A673 (cell line): ENCODE data around the gene FRMD4B. TPM values are rescaled to one million over a fixed set of nuclear protein-coding genes. Genes with fewer than 3 reads are reported as not detected.
A peak's percentile ranks its signal among the peaks of the same experiment; 100 is the strongest.

Experiments used
- BruUV-seq: library from RNA; stranded (reverse); fragments of 400-500 nt; replicated peaks from 2 replicates; lab custom pipeline; 2021; lab: Mats Ljungman, UMichigan
- CTCF ChIA-PET: fragments of 300-600 bp; sonication (Branson Sonifier 250); formaldehyde crosslinking; loops from one replicate; lab custom pipeline; 2022; ENCODE audit warnings: antibody characterized with exemption; lab: Charles Lee
- POLR2A ChIA-PET: fragments of 300-600 bp; sonication (Branson Sonifier 250); formaldehyde crosslinking; loops from one replicate; lab custom pipeline; 2022; ENCODE audit warnings: antibody characterized with exemption; ENCODE audit not compliant: low non-redundant PET; lab: Charles Lee
- DNase-seq: peaks from one replicate; pipeline ENCODE4 v3.0.0-alpha.2; 2015; ENCODE audit warnings: low spot score
- H3K27ac ChIP-seq: fragments of 200-600 bp; sonication (generic); 2 replicates; pipeline ENCODE4 v1.5.1; 2016; ENCODE audit warnings: mixed run types, low read depth, mild to moderate bottlenecking, mixed read lengths, antibody characterized with exemption, low read length; ENCODE audit not compliant: poor library complexity, severe bottlenecking
- H3K27me3 ChIP-seq: fragments of 200-600 bp; sonication (generic); replicated peaks from 2 replicates; pipeline ENCODE4 v1.6.1; 2017; ENCODE audit warnings: mixed run types, low read depth, mild to moderate bottlenecking, mixed read lengths, antibody characterized with exemption, low read length; ENCODE audit not compliant: insufficient read depth, poor library complexity
- H3K36me3 ChIP-seq: fragments of 200-600 bp; sonication (generic); 2 replicates; pipeline ENCODE4 v1.6.1; 2016; ENCODE audit warnings: mixed run types, mild to moderate bottlenecking, mixed read lengths, antibody characterized with exemption, low read length; ENCODE audit not compliant: insufficient read depth, poor library complexity, severe bottlenecking
- H3K4me1 ChIP-seq: fragments of 200-600 bp; sonication (generic); 2 replicates; pipeline ENCODE4 v1.6.1; 2017; ENCODE audit warnings: mixed run types, mild to moderate bottlenecking, mixed read lengths, antibody characterized with exemption, low read length; ENCODE audit not compliant: insufficient read depth, poor library complexity, severe bottlenecking
- H3K4me3 ChIP-seq: fragments of 200-600 bp; sonication (generic); 2 replicates; pipeline ENCODE4 v1.5.1; 2016; ENCODE audit warnings: low read depth, mixed run types, mild to moderate bottlenecking, mixed read lengths, low read length; ENCODE audit not compliant: poor library complexity, severe bottlenecking
- H3K9me3 ChIP-seq: fragments of 200-600 bp; sonication (generic); 2 replicates; pipeline ENCODE4 v1.6.1; 2016; ENCODE audit warnings: mixed run types, low read depth, mild to moderate bottlenecking, mixed read lengths, antibody characterized with exemption, low read length; ENCODE audit not compliant: poor library complexity, severe bottlenecking
- EZH2 ChIP-seq: fragments of 200-600 bp; sonication (generic); IDR thresholded peaks from 2 replicates; pipeline ENCODE4 v1.6.1; 2017; ENCODE audit warnings: borderline replicate concordance, low read depth, mild to moderate bottlenecking, mixed read lengths, antibody characterized with exemption, low read length; ENCODE audit not compliant: poor library complexity, severe bottlenecking
- intact Hi-C: fragments of 100-400 bp; cut with micrococcal nuclease; formaldehyde crosslinking; loops from one replicate; pipeline ENCODE4 v1.10.0; 2022; ENCODE audit not compliant: unreplicated experiment
- total RNA-seq: library from RNA; stranded (reverse); gene quantifications from 2 replicates; pipeline ENCODE4 v1.2.3, GENCODE V29; 2021
- TF ChIP-seq, protein P1 (sequence below): fragments of 300-800, 200-600 bp; sonication (generic); conservative IDR thresholded peaks from 2 replicates; pipeline ENCODE4 v1.5.1; 2017; ENCODE audit warnings: low read depth, mild to moderate bottlenecking, antibody characterized with exemption, low read length, moderate library complexity, mixed read lengths

FRMD4B gene
- total RNA-seq, 1 experiment from 2014 or later = 0.21 TPM

DNA sequence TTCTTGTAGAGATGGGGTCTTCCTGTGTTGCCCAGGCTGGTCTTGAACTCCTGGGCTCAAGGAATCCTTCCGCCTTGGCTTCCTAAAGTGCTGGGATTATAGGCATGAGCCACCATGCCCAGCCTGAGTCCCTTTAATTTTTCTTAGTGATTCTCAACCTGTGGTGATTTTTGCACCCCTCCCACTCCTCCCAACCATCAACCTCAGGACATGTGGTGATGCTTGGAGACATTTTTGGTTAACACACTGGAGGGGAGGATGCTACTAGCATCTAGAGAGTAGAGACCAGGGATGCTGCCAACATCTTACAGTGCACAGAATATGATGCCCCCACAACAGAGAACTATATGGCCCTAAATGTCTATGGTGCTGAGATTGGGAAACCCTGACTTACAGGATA lies 180.5 kb downstream of the FRMD4B start:
- Histone ChIP-seq H3K4me3 (no peak overlapping the region), H3K4me1 (no peaks in the 10 kb centered on the region), H3K27ac (no peak overlapping the region), H3K9me3 (no peaks in the 10 kb centered on the region), H3K27me3 (no peaks in the 10 kb centered on the region), H3K36me3 (no peaks in the 10 kb centered on the region)
- CTCF ChIA-PET = no interaction called here
- POLR2A ChIA-PET = no interaction called here
- intact Hi-C loops = no loop called here
- DNase-seq = no peak
- TF ChIP-seq, protein P1, sequence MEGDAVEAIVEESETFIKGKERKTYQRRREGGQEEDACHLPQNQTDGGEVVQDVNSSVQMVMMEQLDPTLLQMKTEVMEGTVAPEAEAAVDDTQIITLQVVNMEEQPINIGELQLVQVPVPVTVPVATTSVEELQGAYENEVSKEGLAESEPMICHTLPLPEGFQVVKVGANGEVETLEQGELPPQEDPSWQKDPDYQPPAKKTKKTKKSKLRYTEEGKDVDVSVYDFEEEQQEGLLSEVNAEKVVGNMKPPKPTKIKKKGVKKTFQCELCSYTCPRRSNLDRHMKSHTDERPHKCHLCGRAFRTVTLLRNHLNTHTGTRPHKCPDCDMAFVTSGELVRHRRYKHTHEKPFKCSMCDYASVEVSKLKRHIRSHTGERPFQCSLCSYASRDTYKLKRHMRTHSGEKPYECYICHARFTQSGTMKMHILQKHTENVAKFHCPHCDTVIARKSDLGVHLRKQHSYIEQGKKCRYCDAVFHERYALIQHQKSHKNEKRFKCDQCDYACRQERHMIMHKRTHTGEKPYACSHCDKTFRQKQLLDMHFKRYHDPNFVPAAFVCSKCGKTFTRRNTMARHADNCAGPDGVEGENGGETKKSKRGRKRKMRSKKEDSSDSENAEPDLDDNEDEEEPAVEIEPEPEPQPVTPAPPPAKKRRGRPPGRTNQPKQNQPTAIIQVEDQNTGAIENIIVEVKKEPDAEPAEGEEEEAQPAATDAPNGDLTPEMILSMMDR = no peak
- no peak for TF ChIP-seq EZH2
- BruUV-seq = no TSS peak

DNA sequence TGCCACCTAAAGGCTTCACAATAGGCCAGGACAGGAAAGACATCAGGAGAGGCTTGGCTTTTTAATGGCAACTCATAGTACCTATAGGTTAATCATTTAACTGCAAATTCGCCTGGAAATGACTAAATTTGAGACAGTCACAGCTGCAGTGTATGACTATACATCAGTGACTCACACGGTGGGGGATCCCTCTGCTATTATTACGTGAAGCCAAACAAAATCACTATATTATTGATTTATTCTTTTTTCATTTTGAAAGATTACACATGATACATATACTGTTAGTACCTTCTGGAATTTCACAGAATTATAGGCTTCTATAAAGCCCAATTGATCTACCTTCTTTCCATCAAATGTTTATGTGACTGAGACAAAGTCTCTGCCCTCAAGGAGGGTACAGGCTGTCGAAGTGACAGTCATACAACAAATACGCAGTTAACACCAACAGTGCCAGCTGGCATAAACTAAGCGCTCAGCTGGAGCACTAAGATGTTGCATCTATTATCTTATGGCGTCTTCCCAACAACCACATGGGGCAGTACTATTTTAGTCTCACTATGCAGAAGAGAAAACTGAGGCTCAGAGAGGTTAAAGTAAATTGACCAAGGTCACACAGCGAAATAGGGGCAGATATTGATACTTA lies 181.5 kb downstream of the FRMD4B start:
- intact Hi-C loops = no loop called here
- ChIA-PET CTCF (no interaction called here), POLR2A (no interaction called here)
- no peaks in the 10 kb centered on the region for H3K9me3 ChIP-seq
- BruUV-seq = no TSS peak
- no peaks in the 10 kb centered on the region for H3K4me1 ChIP-seq
- H3K27ac ChIP-seq = no peak overlapping the region
- H3K27me3 ChIP-seq = no peaks in the 10 kb centered on the region
- peak; percentile 8 for DNase-seq
- no peaks in the 10 kb centered on the region for H3K36me3 ChIP-seq
- TF ChIP-seq EZH2 = no peak
- no peak overlapping the region for H3K4me3 ChIP-seq

DNA sequence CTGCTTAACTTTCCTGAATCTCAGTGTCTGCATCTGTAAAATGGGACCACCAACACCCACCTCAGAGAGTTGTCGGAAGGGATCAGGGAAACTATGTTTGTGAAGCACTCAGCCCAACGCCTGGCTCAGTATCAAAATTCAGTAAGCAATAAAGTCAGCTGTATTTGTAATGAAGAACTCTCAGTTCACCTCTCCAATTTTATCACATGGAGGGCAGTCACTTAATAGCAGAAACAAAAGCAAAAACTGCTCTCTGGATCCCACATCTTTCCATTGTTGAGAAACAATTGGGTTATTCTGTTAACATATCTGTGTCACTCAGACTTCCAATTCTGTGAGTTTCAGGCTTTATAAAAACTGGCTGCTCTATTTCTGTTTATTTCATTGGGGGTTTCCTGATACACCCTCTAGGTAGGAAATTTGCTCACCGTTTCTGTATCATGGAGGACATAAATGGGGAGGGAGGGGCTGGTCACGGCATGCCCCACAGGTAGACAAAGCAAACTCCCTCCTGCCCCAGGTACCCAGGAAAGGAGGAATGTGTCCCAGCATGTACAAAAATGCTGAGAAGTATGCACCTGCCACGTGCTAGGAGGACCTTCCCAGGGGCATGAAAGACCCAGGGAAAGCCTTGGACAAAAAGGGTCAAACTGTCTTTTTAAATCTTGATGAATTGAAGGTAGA lies 182.1 kb downstream of the FRMD4B start:
- H3K4me1 ChIP-seq = no peaks in the 10 kb centered on the region
- ChIA-PET CTCF (no interaction called here), POLR2A (no interaction called here)
- TF ChIP-seq EZH2 = no peak
- TF ChIP-seq, protein P1 = no peak
- H3K36me3 ChIP-seq = no peaks in the 10 kb centered on the region
- no peak overlapping the region for H3K27ac ChIP-seq
- DNase-seq = no peak
- no peak overlapping the region for H3K4me3 ChIP-seq
- no peaks in the 10 kb centered on the region for H3K9me3 ChIP-seq
- H3K27me3 ChIP-seq = no peaks in the 10 kb centered on the region
- no TSS peak for BruUV-seq
- intact Hi-C loops = no loop called here

DNA sequence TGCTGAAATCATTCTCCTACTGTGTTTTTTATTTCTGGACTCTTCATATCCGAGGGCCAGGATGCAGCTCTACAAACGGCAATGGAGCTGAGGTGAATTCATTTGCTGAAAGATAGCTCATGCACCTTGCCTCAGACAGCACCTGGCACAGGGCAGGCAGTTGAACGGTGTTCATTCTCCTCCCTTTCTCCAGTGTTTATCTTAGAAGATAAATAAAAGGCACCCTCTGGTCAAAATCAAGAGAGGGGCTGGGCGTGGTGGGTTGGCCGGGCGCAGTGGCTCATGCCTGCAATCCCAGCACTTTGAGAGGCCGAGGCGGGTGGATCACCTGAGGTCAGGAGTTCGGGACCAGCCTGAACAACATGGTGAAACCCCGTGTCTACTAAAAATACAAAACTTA lies 184.2 kb downstream of the FRMD4B start:
- Histone ChIP-seq H3K4me1 (no peaks in the 10 kb centered on the region), H3K4me3 (no peak overlapping the region), H3K27ac (no peak overlapping the region), H3K9me3 (no peaks in the 10 kb centered on the region), H3K36me3 (no peaks in the 10 kb centered on the region), H3K27me3 (no peaks in the 10 kb centered on the region)
- POLR2A ChIA-PET = no interaction called here
- BruUV-seq = no TSS peak
- intact Hi-C loops = no loop called here
- CTCF ChIA-PET = no interaction called here
- no peak for DNase-seq
- TF ChIP-seq, protein P1 = no peak
- TF ChIP-seq EZH2 = no peak
